Spinal cord (tissue), 10 donors: ENCODE data around the gene RFK. TPM values are rescaled to one million over a fixed set of nuclear protein-coding genes. Genes with fewer than 3 reads are reported as not detected.

Experiments
- DNase-seq, 6 donors: peaks; one replicate each; pipeline versions ENCODE4 v3.0.0 to v3.0.0-alpha.2; 2013 to 2015; ENCODE audit warnings: low spot score in 6 of 6, low read depth in 4 of 6
- H3K27ac ChIP-seq: one replicate; pipeline ENCODE4 v1.5.1; 2013; ENCODE audit warnings: low read depth, low read length, control low read depth
- H3K27me3 ChIP-seq: one replicate; pipeline ENCODE4 v1.6.1; 2013; ENCODE audit warnings: low read length; ENCODE audit not compliant: control insufficient read depth, insufficient read depth
- H3K36me3 ChIP-seq: one replicate; pipeline ENCODE4 v1.6.1; 2013; ENCODE audit warnings: low read length; ENCODE audit not compliant: control insufficient read depth, insufficient read depth
- H3K4me1 ChIP-seq: one replicate; pipeline ENCODE4 v1.6.1; 2013; ENCODE audit warnings: low read length; ENCODE audit not compliant: control insufficient read depth, insufficient read depth
- H3K4me3 ChIP-seq: one replicate; pipeline ENCODE4 v1.5.1; 2013; ENCODE audit warnings: low read depth, low read length, control low read depth
- H3K9me3 ChIP-seq: one replicate; pipeline ENCODE4 v1.6.1; 2013; ENCODE audit warnings: low read length; ENCODE audit not compliant: control insufficient read depth, insufficient read depth
- WGBS: methylation state at CpG from one replicate; pipeline ENCODE4 v1.1.5; 2013; ENCODE audit warnings: missing lambda C conversion rate; ENCODE audit not compliant: insufficient coverage; 5-methylcytosine and 5-hydroxymethylcytosine counted together
- polyA plus RNA-seq, 2 donors: library from polyadenylated mRNA; unstranded; fragments of 120-200 nt; gene quantifications; one replicate each; pipeline ENCODE4 v1.2.1, GENCODE V29; 2013; ENCODE audit not compliant: insufficient read length in 2 of 2
- total RNA-seq, 2 donors: library from RNA; depleted of rRNA in 1 of 2; stranded (reverse); fragments of 120-200 nt in 1 of 2; fragments of >200 nt in 1 of 2; gene quantifications; one replicate each; pipeline versions ENCODE4 v1.2.3 to v1.2.4, GENCODE V29; 2013 to 2014
- donor health status: healthy.

RFK gene
- total and polyA plus RNA-seq, 4 donors: 37.2 to 89.6 (median 65.8) TPM

- Histone ChIP-seq H3K36me3 (no peaks in the 10 kb centered on the region), H3K4me3 (no peak overlapping the region), H3K27me3 (no peaks in the 10 kb centered on the region), H3K4me1 (no peaks in the 10 kb centered on the region), H3K9me3 (no peaks in the 10 kb centered on the region), H3K27ac (no peak overlapping the region)
- DNase-seq: no peak
- 80% methylated on average over 1 of the region's 6 CpGs for WGBS
These were observed 20.3 kb downstream of the RFK start for GRCh38 chr9:76373784-76374474.

GRCh38 chr9:76373173-76373783 is 20.9 kb downstream of the RFK start:
- no peak overlapping the region for H3K27ac ChIP-seq
- 54% methylated on average over 3 of the region's 4 CpGs for WGBS
- H3K27me3 ChIP-seq: no peaks in the 10 kb centered on the region
- H3K9me3 ChIP-seq: no peaks in the 10 kb centered on the region
- DNase-seq: peak in 2 of 6 donors; percentile 28 to 55
- no peaks in the 10 kb centered on the region for H3K4me1 ChIP-seq
- H3K36me3 ChIP-seq: no peaks in the 10 kb centered on the region
- no peak overlapping the region for H3K4me3 ChIP-seq

GRCh38 chr9:76372336-76372735 is 21.9 kb downstream of the RFK start:
- H3K27ac ChIP-seq: peak overlapping the region; percentile 3
- H3K4me1 ChIP-seq: no peaks in the 10 kb centered on the region
- H3K4me3 ChIP-seq: no peak overlapping the region
- no peaks in the 10 kb centered on the region for H3K27me3 ChIP-seq
- no peak for DNase-seq
- no peaks in the 10 kb centered on the region for H3K9me3 ChIP-seq
- H3K36me3 ChIP-seq: no peaks in the 10 kb centered on the region

- H3K27me3 ChIP-seq: no peaks in the 10 kb centered on the region
- no peaks in the 10 kb centered on the region for H3K36me3 ChIP-seq
- WGBS: 83% methylated on average over 1 of the region's 1 CpG
- no peaks in the 10 kb centered on the region for H3K9me3 ChIP-seq
- H3K4me1 ChIP-seq: no peaks in the 10 kb centered on the region
- H3K27ac ChIP-seq: peak overlapping the region; percentile 3
- no peak overlapping the region for H3K4me3 ChIP-seq
- DNase-seq: no peak
These were observed 22.3 kb downstream of the RFK start for GRCh38 chr9:76371901-76372300.

GRCh38 chr9:76370396-76371023 is 23.7 kb downstream of the RFK start:
- Histone ChIP-seq H3K4me3 (no peak overlapping the region), H3K36me3 (no peaks in the 10 kb centered on the region), H3K9me3 (no peaks in the 10 kb centered on the region), H3K27ac (no peak overlapping the region), H3K4me1 (no peaks in the 10 kb centered on the region), H3K27me3 (no peaks in the 10 kb centered on the region)
- no peak for DNase-seq
- WGBS: 97% methylated on average over 2 of the region's 3 CpGs

GRCh38 chr9:76369583-76369982 is 24.6 kb downstream of the RFK start:
- Histone ChIP-seq H3K27ac (no peak overlapping the region), H3K36me3 (no peaks in the 10 kb centered on the region), H3K4me3 (no peak overlapping the region), H3K9me3 (no peaks in the 10 kb centered on the region), H3K4me1 (no peaks in the 10 kb centered on the region), H3K27me3 (no peaks in the 10 kb centered on the region)
- peak in 3 of 6 donors; percentile 6 to 66 (median 60) for DNase-seq
- 39% methylated on average over 3 of the region's 4 CpGs for WGBS

- no peaks in the 10 kb centered on the region for H3K4me1 ChIP-seq
- no peaks in the 10 kb centered on the region for H3K27me3 ChIP-seq
- WGBS: no CpG with 5 or more reads among the region's 4 CpGs
- no peak overlapping the region for H3K27ac ChIP-seq
- no peak overlapping the region for H3K4me3 ChIP-seq
- H3K36me3 ChIP-seq: no peaks in the 10 kb centered on the region
- no peak for DNase-seq
- H3K9me3 ChIP-seq: no peaks in the 10 kb centered on the region
These were observed 28.0 kb downstream of the RFK start for GRCh38 chr9:76366275-76366674.

GRCh38 chr9:76365028-76365427 is 29.2 kb downstream of the RFK start:
- no peak overlapping the region for H3K4me3 ChIP-seq
- no peaks in the 10 kb centered on the region for H3K27me3 ChIP-seq
- DNase-seq: no peak
- no peaks in the 10 kb centered on the region for H3K9me3 ChIP-seq
- no peak overlapping the region for H3K27ac ChIP-seq
- H3K4me1 ChIP-seq: no peaks in the 10 kb centered on the region
- no peaks in the 10 kb centered on the region for H3K36me3 ChIP-seq
- WGBS: no CpG with 5 or more reads among the region's 1 CpG

- Histone ChIP-seq H3K9me3 (no peaks in the 10 kb centered on the region), H3K27ac (no peak overlapping the region), H3K4me3 (no peak overlapping the region), H3K4me1 (no peaks in the 10 kb centered on the region), H3K36me3 (no peaks in the 10 kb centered on the region), H3K27me3 (no peaks in the 10 kb centered on the region)
- DNase-seq: no peak
- 93% methylated on average over 3 of the region's 3 CpGs for WGBS
These were observed 31.2 kb downstream of the RFK start for GRCh38 chr9:76363032-76363395.
